Peyer's patch (tissue), 4 donors: ENCODE results near the gene TRIM8.

Experiments used
- CTCF ChIP-seq, 6 experiments: fragments of 450-650 bp in 4 of 6; fragments of 200-600 bp in 2 of 6; sonication (generic) in 1 of 6; IDR thresholded peaks; one replicate each; pipeline ENCODE4 v1.5.1; 2017 to 2019; ENCODE audit warnings: antibody characterized with exemption in 6 of 6, mild to moderate bottlenecking in 3 of 6, moderate library complexity in 1 of 6
- POLR2A ChIP-seq, 2 donors: fragments of 450-650 bp; IDR thresholded peaks; one replicate each; pipeline ENCODE4 v1.5.1; 2017; ENCODE audit warnings: antibody characterized with exemption in 2 of 2, mild to moderate bottlenecking in 2 of 2, moderate library complexity in 2 of 2

DNA sequence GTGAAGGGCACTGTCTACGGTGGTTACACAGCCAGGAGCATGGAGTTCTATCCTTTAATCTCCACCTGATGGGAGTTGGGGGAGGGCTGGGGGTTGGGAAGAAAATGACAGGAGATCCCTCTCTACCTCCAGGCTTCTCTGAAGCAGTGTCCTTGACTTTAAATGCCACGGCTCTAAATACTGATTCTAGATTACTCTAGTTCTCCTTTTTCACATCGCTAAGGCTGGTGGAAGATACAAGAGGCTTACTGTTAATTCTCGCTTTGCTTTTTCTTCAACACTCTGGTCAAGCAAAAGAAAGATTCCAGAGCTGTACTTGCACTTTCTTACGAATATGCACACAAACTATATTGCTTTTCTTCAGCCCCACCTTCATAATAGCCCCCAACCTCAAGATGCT lies 39.5 kb downstream of the TRIM8 start:
- TF ChIP-seq CTCF (IDR thresholded peaks at IDR 0.05) (no peak), POLR2A (IDR thresholded peaks at IDR 0.05) (no peak)
